AG09319 (cell line): ENCODE measurements around the gene KDF1.
"Not testable (repeated sequence)": the region's sequence is repeated elsewhere in the genome, so short reads cannot be mapped to it uniquely, and the experiment has no call there.

ENCODE experiments used
- DNase-seq: peaks from one replicate; pipeline ENCODE4 v3.0.0-alpha.2; 2010; ENCODE audit warnings: low read depth; ENCODE audit errors: extremely low read depth
- CTCF ChIP-seq: IDR thresholded peaks from 2 replicates; pipeline ENCODE4 v1.5.1; 2011; ENCODE audit warnings: low read depth, mild to moderate bottlenecking, inconsistent platforms, low read length, moderate library complexity

Gene KDF1

GRCh38 chr1:26951216-26951615, 9.1 kb downstream of the KDF1 start:
- DNase-seq: no peak
- no peak for TF ChIP-seq CTCF

DNA sequence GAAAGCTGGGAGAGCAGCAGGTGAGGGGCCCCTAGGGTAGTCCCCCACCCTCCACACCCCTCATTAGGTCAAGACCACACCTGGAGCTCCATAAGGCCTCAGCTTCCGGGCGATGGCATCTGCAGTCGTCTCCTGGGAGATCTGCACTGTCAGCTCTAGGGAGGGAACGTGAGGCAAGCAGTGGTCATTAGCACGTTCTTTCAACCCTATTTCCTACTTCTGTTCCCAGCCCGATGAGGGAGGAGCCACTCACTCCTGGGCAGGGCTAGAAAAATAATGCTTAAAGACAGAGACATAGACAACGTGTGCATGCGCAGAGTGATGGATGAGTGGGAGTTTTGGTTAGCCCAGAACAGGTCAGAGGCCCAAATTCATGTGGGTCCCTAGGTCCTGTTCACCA, 9.7 kb downstream of the KDF1 start:
- no peak for DNase-seq
- no peak for TF ChIP-seq CTCF

DNA sequence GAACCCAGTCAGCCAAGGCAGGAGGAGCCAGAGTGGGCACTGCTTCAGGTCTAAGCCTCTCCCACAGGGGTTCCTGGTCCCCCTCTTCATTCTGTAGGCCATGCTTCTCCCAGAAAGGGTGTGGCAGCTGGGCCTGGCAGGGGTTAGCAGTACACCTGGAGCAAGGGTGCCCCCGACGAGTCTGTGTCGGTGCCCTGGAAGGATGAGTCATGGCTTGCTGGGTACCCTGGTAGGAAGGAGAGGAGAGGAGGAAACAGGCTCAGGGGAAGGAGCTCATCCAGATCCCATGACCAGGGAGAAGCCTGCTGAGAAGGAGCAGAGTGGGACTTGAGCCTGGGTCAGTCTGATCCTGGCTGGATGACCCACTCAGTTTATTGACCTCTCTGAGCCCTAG, 10.3 kb downstream of the KDF1 start:
- TF ChIP-seq CTCF: no peak
- DNase-seq: no peak

GRCh38 chr1:26949266-26949925, 10.9 kb downstream of the KDF1 start:
- TF ChIP-seq CTCF: no peak
- no peak for DNase-seq

- not testable (repeated sequence) for DNase-seq
Observed at GRCh38 chr1:26948725-26949057, 11.6 kb downstream of the KDF1 start.

- TF ChIP-seq CTCF: no peak
- DNase-seq: no peak
Observed at GRCh38 chr1:26946270-26946669, 14.0 kb downstream of the KDF1 start.

- TF ChIP-seq CTCF: no peak
- no peak for DNase-seq
Observed at GRCh38 chr1:26945728-26946127, 14.5 kb downstream of the KDF1 start.

DNA sequence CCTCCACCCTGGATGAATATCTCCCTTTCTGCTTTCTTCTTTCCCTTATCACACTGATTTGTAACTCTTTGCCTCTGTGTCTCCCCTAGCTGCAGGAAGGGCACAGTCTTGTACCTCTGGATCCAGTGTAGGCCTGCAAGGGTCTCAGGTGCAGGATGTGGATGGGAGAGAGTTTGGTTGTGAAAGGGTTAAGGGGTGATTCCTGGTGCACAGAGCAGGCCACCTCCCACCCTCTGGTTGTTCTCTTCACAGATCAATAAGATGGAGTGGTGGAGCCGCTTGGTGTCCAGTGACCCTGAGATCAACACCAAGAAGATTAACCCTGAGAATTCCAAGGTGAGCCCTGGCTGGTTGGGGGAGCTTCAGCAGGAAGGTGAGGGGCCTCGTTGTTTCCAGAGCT, 15.1 kb downstream of the KDF1 start:
- no peak for DNase-seq
- no peak for TF ChIP-seq CTCF
